SK-N-SH treated with all-trans-retinoic acid at 6 μM for 48 hours (cell line): Measurements from ENCODE around the gene ARHGEF11.

Experiments used
- ATAC-seq: fragments of 200-7000 bp; cut with Tn5 transposase; 3 replicates; pipeline ENCODE4 v1.9.1; 2020; ENCODE audit warnings: mild to moderate bottlenecking, moderate library complexity
- ARNTL ChIP-seq: fragments of 450-650 bp; formaldehyde crosslinking; IDR thresholded peaks from 2 replicates; pipeline ENCODE4 v1.5.0; 2020; ENCODE audit warnings: low read depth, mild to moderate bottlenecking, moderate library complexity, borderline replicate concordance
- BACH2 ChIP-seq: fragments of 250-450 bp; sonication (Bioruptor Pico); IDR thresholded peaks from 2 replicates; pipeline ENCODE4 v1.9.0; 2021; ENCODE audit warnings: mild to moderate bottlenecking, borderline replicate concordance
- CSDC2 ChIP-seq: fragments of 250-450 bp; sonication (Bioruptor Pico); IDR thresholded peaks from 2 replicates; pipeline ENCODE4 v1.5.0; 2020; ENCODE audit warnings: mild to moderate bottlenecking, moderate library complexity
- CSRNP3 ChIP-seq: fragments of 250-450 bp; sonication (Bioruptor Pico); IDR thresholded peaks from 2 replicates; pipeline ENCODE4 v1.5.1; 2021; ENCODE audit warnings: mild to moderate bottlenecking, moderate library complexity
- ESRRG ChIP-seq: fragments of 250-450 bp; sonication (Bioruptor Pico); IDR thresholded peaks from 2 replicates; pipeline ENCODE4 v1.6.1; 2021; ENCODE audit warnings: mild to moderate bottlenecking
- GLIS3 ChIP-seq: fragments of 250-450 bp; sonication (Bioruptor Pico); IDR thresholded peaks from 2 replicates; pipeline ENCODE4 v1.5.0; 2020; ENCODE audit warnings: mild to moderate bottlenecking, moderate library complexity
- ISL1 ChIP-seq: fragments of 250-450 bp; sonication (Bioruptor Pico); IDR thresholded peaks from 2 replicates; pipeline ENCODE4 v2.1.2; 2022; ENCODE audit warnings: mild to moderate bottlenecking, moderate library complexity
- OSR1 ChIP-seq: fragments of 250-450 bp; sonication (Bioruptor Pico); IDR thresholded peaks from 2 replicates; pipeline ENCODE4 v1.8.0; 2022; ENCODE audit warnings: moderate library complexity, mild to moderate bottlenecking, inconsistent platforms
- RARB ChIP-seq: fragments of 250-450 bp; sonication (Bioruptor Pico); IDR thresholded peaks from 2 replicates; pipeline ENCODE4 v1.8.0; 2021; ENCODE audit warnings: mild to moderate bottlenecking, moderate library complexity
- SNAI2 ChIP-seq: fragments of 250-450 bp; sonication (Bioruptor Pico); IDR thresholded peaks from 2 replicates; pipeline ENCODE4 v1.5.0; 2020; ENCODE audit warnings: mild to moderate bottlenecking, moderate library complexity
- TCF4 ChIP-seq: fragments of 250-450 bp; sonication (Bioruptor Pico); IDR thresholded peaks from 2 replicates; pipeline ENCODE4 v1.8.0; 2021; ENCODE audit warnings: mild to moderate bottlenecking, moderate library complexity, borderline replicate concordance
- TOX ChIP-seq: fragments of 250-450 bp; sonication (Bioruptor Pico); IDR thresholded peaks from 2 replicates; pipeline ENCODE4 v1.8.0; 2021; ENCODE audit warnings: mild to moderate bottlenecking, moderate library complexity, borderline replicate concordance
- TSHZ2 ChIP-seq: fragments of 250-450 bp; sonication (Bioruptor Pico); IDR thresholded peaks from 2 replicates; pipeline ENCODE4 v1.5.0; 2020; ENCODE audit warnings: mild to moderate bottlenecking, moderate library complexity
- ZC3H10 ChIP-seq: fragments of 250-450 bp; sonication (Bioruptor Pico); IDR thresholded peaks from 2 replicates; pipeline ENCODE4 v1.5.1; 2021; ENCODE audit warnings: mild to moderate bottlenecking, moderate library complexity
- ZFP3 ChIP-seq: fragments of 250-450 bp; sonication (Bioruptor Pico); IDR thresholded peaks from 2 replicates; pipeline ENCODE4 v1.5.0; 2020; ENCODE audit warnings: mild to moderate bottlenecking, moderate library complexity
- ZFP30 ChIP-seq: fragments of 450-650 bp; formaldehyde crosslinking; IDR thresholded peaks from 2 replicates; pipeline ENCODE4 v1.5.0; 2022; ENCODE audit warnings: mild to moderate bottlenecking, moderate library complexity
- ZNF565 ChIP-seq: fragments of 450-650 bp; formaldehyde crosslinking; conservative IDR thresholded peaks from 2 replicates; pipeline ENCODE4 v1.5.0; 2020; ENCODE audit warnings: low read depth, mild to moderate bottlenecking, moderate library complexity
- TF ChIP-seq, protein P1 (sequence below): fragments of 250-450 bp; sonication (Bioruptor Pico); IDR thresholded peaks from 2 replicates; pipeline ENCODE4 v1.8.0; 2020; ENCODE audit warnings: mild to moderate bottlenecking, moderate library complexity, borderline replicate concordance
- TF ChIP-seq, protein P2 (sequence below): fragments of 250-450 bp; sonication (Bioruptor Pico); IDR thresholded peaks from 2 replicates; pipeline ENCODE4 v1.8.0; 2021; ENCODE audit warnings: low read depth, mild to moderate bottlenecking, moderate library complexity, borderline replicate concordance

ARHGEF11 gene

GRCh38 chr1:156999596-157000320, 45.8 kb downstream of the ARHGEF11 start:
- no peak for TF ChIP-seq BACH2 (CRISPR knock-in tag)
- TF ChIP-seq TOX (CRISPR knock-in tag) = no peak
- TF ChIP-seq CSDC2 = no peak
- no peak for TF ChIP-seq SNAI2 (CRISPR knock-in tag)
- TF ChIP-seq GLIS3 (CRISPR knock-in tag) = no peak
- no peak for TF ChIP-seq ARNTL (CRISPR knock-in tag)
- no peak for TF ChIP-seq RARB (CRISPR knock-in tag)
- TF ChIP-seq CSRNP3 (CRISPR knock-in tag) = no peak
- TF ChIP-seq ZC3H10 = no peak
- no peak for TF ChIP-seq TSHZ2 (CRISPR knock-in tag)
- TF ChIP-seq, protein P1, sequence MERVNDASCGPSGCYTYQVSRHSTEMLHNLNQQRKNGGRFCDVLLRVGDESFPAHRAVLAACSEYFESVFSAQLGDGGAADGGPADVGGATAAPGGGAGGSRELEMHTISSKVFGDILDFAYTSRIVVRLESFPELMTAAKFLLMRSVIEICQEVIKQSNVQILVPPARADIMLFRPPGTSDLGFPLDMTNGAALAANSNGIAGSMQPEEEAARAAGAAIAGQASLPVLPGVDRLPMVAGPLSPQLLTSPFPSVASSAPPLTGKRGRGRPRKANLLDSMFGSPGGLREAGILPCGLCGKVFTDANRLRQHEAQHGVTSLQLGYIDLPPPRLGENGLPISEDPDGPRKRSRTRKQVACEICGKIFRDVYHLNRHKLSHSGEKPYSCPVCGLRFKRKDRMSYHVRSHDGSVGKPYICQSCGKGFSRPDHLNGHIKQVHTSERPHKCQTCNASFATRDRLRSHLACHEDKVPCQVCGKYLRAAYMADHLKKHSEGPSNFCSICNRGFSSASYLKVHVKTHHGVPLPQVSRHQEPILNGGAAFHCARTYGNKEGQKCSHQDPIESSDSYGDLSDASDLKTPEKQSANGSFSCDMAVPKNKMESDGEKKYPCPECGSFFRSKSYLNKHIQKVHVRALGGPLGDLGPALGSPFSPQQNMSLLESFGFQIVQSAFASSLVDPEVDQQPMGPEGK = no peak
- TF ChIP-seq ZFP3 = no peak
- TF ChIP-seq, protein P2, sequence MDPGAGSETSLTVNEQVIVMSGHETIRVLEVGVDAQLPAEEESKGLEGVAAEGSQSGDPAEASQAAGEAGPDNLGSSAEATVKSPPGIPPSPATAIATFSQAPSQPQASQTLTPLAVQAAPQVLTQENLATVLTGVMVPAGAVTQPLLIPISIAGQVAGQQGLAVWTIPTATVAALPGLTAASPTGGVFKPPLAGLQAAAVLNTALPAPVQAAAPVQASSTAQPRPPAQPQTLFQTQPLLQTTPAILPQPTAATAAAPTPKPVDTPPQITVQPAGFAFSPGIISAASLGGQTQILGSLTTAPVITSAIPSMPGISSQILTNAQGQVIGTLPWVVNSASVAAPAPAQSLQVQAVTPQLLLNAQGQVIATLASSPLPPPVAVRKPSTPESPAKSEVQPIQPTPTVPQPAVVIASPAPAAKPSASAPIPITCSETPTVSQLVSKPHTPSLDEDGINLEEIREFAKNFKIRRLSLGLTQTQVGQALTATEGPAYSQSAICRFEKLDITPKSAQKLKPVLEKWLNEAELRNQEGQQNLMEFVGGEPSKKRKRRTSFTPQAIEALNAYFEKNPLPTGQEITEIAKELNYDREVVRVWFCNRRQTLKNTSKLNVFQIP (CRISPR knock-in tag) = no peak
- ATAC-seq = no peak

- ATAC-seq = no peak
- TF ChIP-seq ZC3H10 = no peak
- TF ChIP-seq TCF4 (CRISPR knock-in tag) = no peak
- no peak for TF ChIP-seq ZFP3
- no peak for TF ChIP-seq ISL1
- TF ChIP-seq ZNF565 (CRISPR knock-in tag) = no peak
- TF ChIP-seq CSRNP3 (CRISPR knock-in tag) = no peak
- TF ChIP-seq ZFP30 = no peak
- no peak for TF ChIP-seq ARNTL (CRISPR knock-in tag)
- TF ChIP-seq GLIS3 (CRISPR knock-in tag) = no peak
- no peak for TF ChIP-seq TOX (CRISPR knock-in tag)
These were observed 46.6 kb downstream of the ARHGEF11 start for GRCh38 chr1:156998840-156999500.

DNA sequence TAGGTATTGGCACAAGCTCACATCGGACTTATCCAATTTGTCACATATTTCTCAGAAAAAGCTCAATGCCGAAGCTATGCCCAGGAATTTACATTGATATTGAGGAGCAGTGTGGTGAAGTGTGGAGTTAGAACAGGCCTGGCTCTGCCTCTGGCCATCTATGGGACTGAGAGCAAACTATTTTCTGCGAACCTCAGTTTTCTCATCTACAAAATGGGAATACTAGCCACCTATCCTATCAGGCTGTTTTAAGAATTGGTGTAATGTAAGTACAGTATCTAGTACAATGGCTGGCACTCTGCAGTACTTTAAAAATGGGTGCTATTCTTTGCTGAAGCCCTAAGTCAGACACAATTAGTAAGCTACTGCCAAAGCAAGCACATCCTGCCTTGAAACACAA, 47.2 kb downstream of the ARHGEF11 start:
- no peak for ATAC-seq
- TF ChIP-seq CSDC2 (no peak), OSR1 (CRISPR knock-in tag) (no peak), GLIS3 (CRISPR knock-in tag) (no peak), ESRRG (no peak), RARB (CRISPR knock-in tag) (no peak)
- TF ChIP-seq, protein P2 (CRISPR knock-in tag) = no peak
